Astrocyte (in vitro differentiated cells and primary cell): ENCODE measurements around the gene ZNF592.

ENCODE experiments used
- CTCF ChIP-seq: IDR thresholded peaks from 2 replicates; pipeline ENCODE4 v1.5.1; 2011; ENCODE audit warnings: low read depth, mild to moderate bottlenecking, inconsistent platforms, low read length, moderate library complexity; ENCODE audit not compliant: insufficient read depth
- EZH2 ChIP-seq: IDR thresholded peaks from 2 replicates; pipeline ENCODE4 v1.6.1; 2012; ENCODE audit warnings: mild to moderate bottlenecking, low read length, inconsistent platforms; ENCODE audit not compliant: insufficient read depth

DNA sequence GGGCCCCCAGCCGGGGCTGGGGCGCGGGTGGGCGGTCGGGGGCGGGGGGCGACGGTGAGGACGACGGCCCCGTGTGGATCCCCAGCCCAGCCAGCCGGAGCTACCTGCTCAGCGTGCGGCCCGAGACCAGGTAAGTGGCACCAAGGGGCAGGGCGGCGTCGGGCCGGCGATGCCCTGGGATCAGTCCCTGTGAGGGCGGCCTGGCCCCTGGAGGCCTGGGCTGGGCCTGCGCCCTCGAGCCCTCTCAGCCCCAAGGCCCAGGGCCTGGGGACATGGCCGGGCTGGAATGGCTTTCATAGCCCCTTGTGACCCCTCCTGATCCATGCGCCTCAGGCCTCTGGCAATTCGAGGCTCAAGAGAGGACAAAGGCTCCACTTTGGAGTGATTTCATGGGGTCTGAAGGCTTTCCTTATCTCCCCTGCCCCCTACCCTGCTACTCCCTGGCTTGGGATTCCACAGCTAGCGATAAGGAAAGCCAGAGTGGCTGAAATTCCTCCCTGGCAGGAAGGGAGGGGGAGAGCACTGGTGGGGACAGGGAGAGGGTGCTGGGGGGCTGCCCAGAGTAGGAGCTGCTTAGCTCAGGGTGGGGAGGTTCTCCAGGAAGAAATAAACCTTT, 69.2 kb downstream of the ZNF592 start:
- TF ChIP-seq CTCF (no peak), EZH2 (no peak)
